A673 (cell line): ENCODE results near the gene SLIT3. TPM values are rescaled to one million over a fixed set of nuclear protein-coding genes. Genes with fewer than 3 reads are reported as not detected.

ENCODE experiments used
- BruUV-seq: library from RNA; stranded (reverse); fragments of 400-500 nt; replicated peaks from 2 replicates; lab custom pipeline; 2021; lab: Mats Ljungman, UMichigan
- CTCF ChIA-PET: fragments of 300-600 bp; sonication (Branson Sonifier 250); formaldehyde crosslinking; loops from one replicate; lab custom pipeline; 2022; ENCODE audit warnings: antibody characterized with exemption; lab: Charles Lee
- POLR2A ChIA-PET: fragments of 300-600 bp; sonication (Branson Sonifier 250); formaldehyde crosslinking; loops from one replicate; lab custom pipeline; 2022; ENCODE audit warnings: antibody characterized with exemption; ENCODE audit not compliant: low non-redundant PET; lab: Charles Lee
- DNase-seq: peaks from one replicate; pipeline ENCODE4 v3.0.0-alpha.2; 2015; ENCODE audit warnings: low spot score
- H3K27ac ChIP-seq: fragments of 200-600 bp; sonication (generic); 2 replicates; pipeline ENCODE4 v1.5.1; 2016; ENCODE audit warnings: mixed run types, low read depth, mild to moderate bottlenecking, mixed read lengths, antibody characterized with exemption, low read length; ENCODE audit not compliant: poor library complexity, severe bottlenecking
- H3K27me3 ChIP-seq: fragments of 200-600 bp; sonication (generic); replicated peaks from 2 replicates; pipeline ENCODE4 v1.6.1; 2017; ENCODE audit warnings: mixed run types, low read depth, mild to moderate bottlenecking, mixed read lengths, antibody characterized with exemption, low read length; ENCODE audit not compliant: insufficient read depth, poor library complexity
- H3K36me3 ChIP-seq: fragments of 200-600 bp; sonication (generic); 2 replicates; pipeline ENCODE4 v1.6.1; 2016; ENCODE audit warnings: mixed run types, mild to moderate bottlenecking, mixed read lengths, antibody characterized with exemption, low read length; ENCODE audit not compliant: insufficient read depth, poor library complexity, severe bottlenecking
- H3K4me1 ChIP-seq: fragments of 200-600 bp; sonication (generic); 2 replicates; pipeline ENCODE4 v1.6.1; 2017; ENCODE audit warnings: mixed run types, mild to moderate bottlenecking, mixed read lengths, antibody characterized with exemption, low read length; ENCODE audit not compliant: insufficient read depth, poor library complexity, severe bottlenecking
- H3K4me3 ChIP-seq: fragments of 200-600 bp; sonication (generic); 2 replicates; pipeline ENCODE4 v1.5.1; 2016; ENCODE audit warnings: low read depth, mixed run types, mild to moderate bottlenecking, mixed read lengths, low read length; ENCODE audit not compliant: poor library complexity, severe bottlenecking
- H3K9me3 ChIP-seq: fragments of 200-600 bp; sonication (generic); 2 replicates; pipeline ENCODE4 v1.6.1; 2016; ENCODE audit warnings: mixed run types, low read depth, mild to moderate bottlenecking, mixed read lengths, antibody characterized with exemption, low read length; ENCODE audit not compliant: poor library complexity, severe bottlenecking
- CTCF ChIP-seq: fragments of 300-800, 200-600 bp; sonication (generic); conservative IDR thresholded peaks from 2 replicates; pipeline ENCODE4 v1.5.1; 2017; ENCODE audit warnings: low read depth, mild to moderate bottlenecking, antibody characterized with exemption, low read length, moderate library complexity, mixed read lengths
- EZH2 ChIP-seq: fragments of 200-600 bp; sonication (generic); IDR thresholded peaks from 2 replicates; pipeline ENCODE4 v1.6.1; 2017; ENCODE audit warnings: borderline replicate concordance, low read depth, mild to moderate bottlenecking, mixed read lengths, antibody characterized with exemption, low read length; ENCODE audit not compliant: poor library complexity, severe bottlenecking
- intact Hi-C: fragments of 100-400 bp; cut with micrococcal nuclease; formaldehyde crosslinking; loops from one replicate; pipeline ENCODE4 v1.10.0; 2022; ENCODE audit not compliant: unreplicated experiment
- total RNA-seq: library from RNA; stranded (reverse); gene quantifications from 2 replicates; pipeline ENCODE4 v1.2.3, GENCODE V29; 2021

SLIT3 gene
- total RNA-seq, 1 experiment from 2014 or later, result not detected

GRCh38 chr5:168876419-168876818 lies 424.5 kb downstream of the SLIT3 start:
- Histone ChIP-seq H3K27ac (no peak overlapping the region), H3K4me1 (no peaks in the 10 kb centered on the region), H3K27me3 (peaks cover 62% of the 10 kb centered on the region), H3K9me3 (no peaks in the 10 kb centered on the region), H3K36me3 (no peaks in the 10 kb centered on the region), H3K4me3 (no peak overlapping the region)
- no peak for TF ChIP-seq EZH2
- ChIA-PET POLR2A (no interaction called here), CTCF (no interaction called here)
- intact Hi-C loops, result no loop called here
- BruUV-seq, result no TSS peak
- no peak for DNase-seq

DNA sequence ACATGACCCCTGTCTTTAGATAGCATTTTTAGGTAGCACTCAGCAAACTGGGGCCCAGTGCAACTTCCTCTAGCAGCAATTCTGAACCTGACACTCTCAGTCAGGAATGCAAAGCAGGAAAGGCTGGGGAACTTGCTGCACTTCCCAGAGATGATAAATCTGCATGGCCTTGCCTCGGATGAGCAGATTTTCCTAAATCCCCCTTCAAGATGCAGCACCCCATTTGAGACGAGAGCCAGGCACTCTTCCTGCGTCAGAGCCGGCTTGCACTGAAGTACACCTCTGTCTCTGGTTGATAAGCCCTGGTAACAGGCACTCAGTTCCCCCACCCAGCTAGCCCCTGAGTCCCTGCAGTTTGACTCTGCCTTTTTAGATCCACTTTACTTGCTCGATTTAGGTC lies 425.1 kb downstream of the SLIT3 start:
- no TSS peak for BruUV-seq
- Histone ChIP-seq H3K4me1 (no peaks in the 10 kb centered on the region), H3K27me3 (peaks cover 62% of the 10 kb centered on the region), H3K9me3 (no peaks in the 10 kb centered on the region), H3K4me3 (no peak overlapping the region), H3K36me3 (no peaks in the 10 kb centered on the region), H3K27ac (no peak overlapping the region)
- POLR2A ChIA-PET, result no interaction called here
- no peak for DNase-seq
- no peak for TF ChIP-seq CTCF
- no peak for TF ChIP-seq EZH2
- intact Hi-C loops, result no loop called here
- CTCF ChIA-PET, result no interaction called here

DNA sequence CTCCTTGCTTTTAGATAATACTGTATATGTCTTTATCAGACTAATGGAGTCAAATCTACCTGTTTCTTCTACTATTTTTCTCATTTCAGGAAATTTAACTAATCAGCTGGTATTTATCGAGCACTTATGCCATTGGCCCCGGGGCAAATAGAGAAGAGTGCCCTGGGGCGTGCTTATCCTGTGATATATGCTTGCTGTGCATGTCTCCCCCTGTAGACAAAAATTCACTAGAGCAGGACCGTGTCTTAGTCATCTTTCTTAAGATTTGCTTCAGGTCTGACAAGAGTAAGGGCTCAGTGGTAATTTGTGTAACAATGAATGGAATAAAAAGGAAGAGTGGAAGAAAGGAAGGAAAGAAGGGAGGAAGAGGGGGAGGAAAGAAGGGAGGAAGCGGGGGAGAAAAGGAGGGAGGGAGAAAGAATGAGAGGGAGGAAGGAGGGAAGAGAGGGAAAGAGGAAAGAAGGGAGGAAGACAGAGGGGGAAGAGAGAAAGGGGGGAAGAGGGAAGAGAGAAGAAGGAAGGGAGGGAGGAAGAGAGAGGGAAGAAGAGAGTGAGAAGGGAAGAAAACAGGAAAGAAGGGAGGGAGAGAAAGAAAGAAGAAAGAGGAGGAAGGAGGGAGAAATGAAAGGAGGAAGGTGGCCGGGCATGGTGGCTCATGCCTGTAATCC lies 426.1 kb downstream of the SLIT3 start:
- TF ChIP-seq EZH2, result no peak
- TF ChIP-seq CTCF, result peak; percentile 43; the same call in 1 of the 2 replicates
- CTCF ChIA-PET, result no interaction called here
- Histone ChIP-seq H3K4me1 (no peaks in the 10 kb centered on the region), H3K4me3 (no peak overlapping the region), H3K9me3 (no peaks in the 10 kb centered on the region), H3K27me3 (peaks cover 65% of the 10 kb centered on the region), H3K36me3 (no peaks in the 10 kb centered on the region), H3K27ac (no peak overlapping the region)
- BruUV-seq, result no TSS peak
- DNase-seq, result peak; percentile 28
- intact Hi-C loops, result no loop called here
- POLR2A ChIA-PET, result no interaction called here

DNA sequence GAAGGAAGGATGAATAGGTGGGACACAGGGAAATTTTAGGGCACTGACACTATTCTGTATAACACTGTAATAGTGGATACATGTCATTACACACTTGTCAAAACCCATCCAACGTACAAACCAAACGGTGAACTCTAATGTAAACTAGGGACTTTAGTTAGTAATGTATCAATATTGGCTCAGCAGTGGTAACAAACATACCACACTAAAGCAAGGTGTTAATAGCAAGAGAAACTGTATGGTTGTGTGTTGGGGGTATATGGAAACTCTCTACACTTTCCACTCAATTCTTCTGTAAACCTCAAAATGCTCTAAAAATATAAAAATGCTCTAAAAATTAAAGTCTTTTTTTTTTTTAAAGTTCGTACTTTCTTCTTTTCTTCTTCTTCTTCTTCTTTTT lies 428.7 kb downstream of the SLIT3 start:
- DNase-seq, result no peak
- ChIA-PET CTCF (interaction anchor here (0.6 kb wide), 1 partner anchor 18 kb away, joined by 4 read pairs; no protein-coding TSS in a partner anchor), POLR2A (interaction anchor here (0.6 kb wide), 1 partner anchor 91 kb away, joined by 4 read pairs; no protein-coding TSS in a partner anchor)
- BruUV-seq, result no TSS peak
- intact Hi-C loops, result no loop called here
- TF ChIP-seq CTCF, result no peak
- no peak for TF ChIP-seq EZH2
- Histone ChIP-seq H3K27ac (no peak overlapping the region), H3K36me3 (no peaks in the 10 kb centered on the region), H3K4me3 (no peak overlapping the region), H3K27me3 (peaks cover 78% of the 10 kb centered on the region), H3K9me3 (no peaks in the 10 kb centered on the region), H3K4me1 (no peaks in the 10 kb centered on the region)
